Glutamatergic neuron (in vitro differentiated cells): ENCODE measurements around the gene MAP2K7. TPM values are rescaled to one million over a fixed set of nuclear protein-coding genes. Genes with fewer than 3 reads are reported as not detected.

Source experiments
- DNase-seq: peaks from one replicate; pipeline ENCODE4 v3.0.0; 2022
- H3K27ac Mint-ChIP-seq: one replicate; pipeline ENCODE4 v1.8.0; 2020; ENCODE audit warnings: mild to moderate bottlenecking, mixed read lengths, inconsistent platforms; ENCODE audit not compliant: unreplicated experiment
- H3K27me3 Mint-ChIP-seq: one replicate; pipeline ENCODE4 v1.8.0; 2020; ENCODE audit warnings: mild to moderate bottlenecking, moderate library complexity, mixed read lengths, inconsistent platforms; ENCODE audit not compliant: unreplicated experiment
- H3K36me3 Mint-ChIP-seq: one replicate; pipeline ENCODE4 v1.8.0; 2020; ENCODE audit warnings: mild to moderate bottlenecking, mixed read lengths, inconsistent platforms; ENCODE audit not compliant: unreplicated experiment
- H3K4me1 Mint-ChIP-seq: one replicate; pipeline ENCODE4 v1.8.0; 2020; ENCODE audit warnings: mild to moderate bottlenecking, low read depth, mixed read lengths, inconsistent platforms; ENCODE audit not compliant: unreplicated experiment
- H3K4me3 Mint-ChIP-seq: one replicate; pipeline ENCODE4 v1.8.0; 2020; ENCODE audit warnings: mild to moderate bottlenecking, mixed read lengths, inconsistent platforms; ENCODE audit not compliant: unreplicated experiment
- H3K9me3 Mint-ChIP-seq: one replicate; pipeline ENCODE4 v1.8.0; 2020; ENCODE audit warnings: mild to moderate bottlenecking, moderate library complexity, mixed read lengths, inconsistent platforms; ENCODE audit not compliant: unreplicated experiment
- total RNA-seq: library from RNA; stranded (reverse); fragmentation: NEBNext Ultra II Directional; extraction: Animal tissue kit (Norgen Biotek cat#: 25700); gene quantifications from one replicate; pipeline ENCODE4 v1.2.1, GENCODE V29; 2021; ENCODE audit not compliant: unreplicated experiment
- TF ChIP-seq, protein P1 (sequence below): fragments of 200-600 bp; sonication (generic); IDR thresholded peaks from one replicate; pipeline ENCODE4 v1.5.0; 2021; ENCODE audit not compliant: partially characterized antibody, unreplicated experiment

MAP2K7 gene
- total RNA-seq, 1 donor from 2014 or later = 44.2 TPM

DNA sequence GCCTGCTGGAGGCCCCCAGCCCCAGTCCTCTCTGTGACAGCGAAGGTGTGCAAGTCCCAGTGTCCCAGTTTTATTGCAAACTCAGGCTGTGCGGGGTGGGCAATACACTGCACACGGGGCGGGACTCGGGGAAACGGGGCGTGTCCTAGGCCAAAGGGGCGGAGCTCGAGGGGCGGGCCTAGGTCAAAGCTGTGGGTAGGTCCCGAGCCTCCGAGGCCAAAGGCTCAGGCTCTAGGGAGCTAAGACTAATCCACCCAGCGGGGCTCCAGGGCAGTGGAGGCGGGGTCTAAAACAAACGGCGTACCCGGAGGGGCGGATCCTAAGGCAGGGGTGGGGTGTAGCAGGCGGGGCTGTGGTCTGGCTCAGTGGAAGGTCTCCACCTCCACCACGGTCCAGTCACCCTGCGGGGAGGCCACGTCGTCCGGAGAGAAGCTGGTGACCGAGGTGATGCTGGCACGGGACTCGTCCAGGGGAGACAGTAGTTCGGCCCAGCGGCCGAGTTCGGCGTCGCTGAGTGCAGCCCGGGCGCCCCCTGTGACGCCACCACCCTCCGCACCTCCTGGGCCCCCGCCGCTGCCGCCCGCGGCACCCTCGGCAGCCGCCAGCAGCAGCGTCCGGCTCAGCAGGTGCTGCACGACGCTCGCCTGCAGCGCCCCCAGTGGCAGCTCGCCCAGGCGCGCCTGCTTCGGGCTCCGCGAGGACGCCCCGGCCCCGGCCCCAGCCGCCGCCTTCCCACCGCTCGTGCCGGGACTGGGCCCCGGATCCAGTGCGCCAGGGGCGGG is 34.8 kb upstream of the MAP2K7 start:
- H3K27me3 Mint-ChIP-seq = peaks cover 32% of the 10 kb centered on the region
- TF ChIP-seq, protein P1, sequence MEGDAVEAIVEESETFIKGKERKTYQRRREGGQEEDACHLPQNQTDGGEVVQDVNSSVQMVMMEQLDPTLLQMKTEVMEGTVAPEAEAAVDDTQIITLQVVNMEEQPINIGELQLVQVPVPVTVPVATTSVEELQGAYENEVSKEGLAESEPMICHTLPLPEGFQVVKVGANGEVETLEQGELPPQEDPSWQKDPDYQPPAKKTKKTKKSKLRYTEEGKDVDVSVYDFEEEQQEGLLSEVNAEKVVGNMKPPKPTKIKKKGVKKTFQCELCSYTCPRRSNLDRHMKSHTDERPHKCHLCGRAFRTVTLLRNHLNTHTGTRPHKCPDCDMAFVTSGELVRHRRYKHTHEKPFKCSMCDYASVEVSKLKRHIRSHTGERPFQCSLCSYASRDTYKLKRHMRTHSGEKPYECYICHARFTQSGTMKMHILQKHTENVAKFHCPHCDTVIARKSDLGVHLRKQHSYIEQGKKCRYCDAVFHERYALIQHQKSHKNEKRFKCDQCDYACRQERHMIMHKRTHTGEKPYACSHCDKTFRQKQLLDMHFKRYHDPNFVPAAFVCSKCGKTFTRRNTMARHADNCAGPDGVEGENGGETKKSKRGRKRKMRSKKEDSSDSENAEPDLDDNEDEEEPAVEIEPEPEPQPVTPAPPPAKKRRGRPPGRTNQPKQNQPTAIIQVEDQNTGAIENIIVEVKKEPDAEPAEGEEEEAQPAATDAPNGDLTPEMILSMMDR = peak; percentile 94
- H3K27ac Mint-ChIP-seq = peak overlapping the region; percentile 66
- H3K36me3 Mint-ChIP-seq = no peaks in the 10 kb centered on the region
- peak overlapping the region; percentile 59 for H3K4me3 Mint-ChIP-seq
- peaks cover 4% of the 10 kb centered on the region for H3K4me1 Mint-ChIP-seq
- DNase-seq = peak; percentile 82
- peaks cover 13% of the 10 kb centered on the region for H3K9me3 Mint-ChIP-seq

DNA sequence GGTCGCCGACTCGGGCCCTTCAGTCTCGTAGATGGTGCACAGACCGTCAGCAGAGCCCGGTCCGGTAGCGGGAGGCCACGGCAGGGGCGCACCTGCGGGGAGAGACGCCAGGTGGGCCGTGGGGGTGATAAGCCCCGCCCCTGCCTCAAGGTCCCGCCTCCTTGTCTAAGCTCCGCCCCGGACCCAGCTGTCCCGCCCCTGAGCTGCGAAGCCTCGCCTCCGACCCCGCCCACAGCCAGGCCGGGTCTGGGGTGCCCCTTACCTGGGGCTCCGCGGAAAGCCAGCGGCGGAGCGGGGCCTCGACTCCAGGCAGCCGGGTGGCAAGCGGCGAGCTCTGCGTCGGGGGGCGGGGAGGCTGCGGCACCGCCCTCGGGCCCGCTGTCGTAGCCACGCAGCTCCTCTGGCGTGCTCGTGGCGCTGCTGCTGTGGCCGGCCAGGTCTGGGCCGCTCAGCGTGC is 34.2 kb upstream of the MAP2K7 start:
- Mint-ChIP-seq H3K36me3 (no peaks in the 10 kb centered on the region), H3K4me1 (peaks cover 4% of the 10 kb centered on the region), H3K9me3 (peaks cover 13% of the 10 kb centered on the region), H3K4me3 (no peak overlapping the region), H3K27me3 (peaks cover 29% of the 10 kb centered on the region), H3K27ac (no peak overlapping the region)
- peak; percentile 66 for DNase-seq
- TF ChIP-seq, protein P1 = peak; percentile 55

DNA sequence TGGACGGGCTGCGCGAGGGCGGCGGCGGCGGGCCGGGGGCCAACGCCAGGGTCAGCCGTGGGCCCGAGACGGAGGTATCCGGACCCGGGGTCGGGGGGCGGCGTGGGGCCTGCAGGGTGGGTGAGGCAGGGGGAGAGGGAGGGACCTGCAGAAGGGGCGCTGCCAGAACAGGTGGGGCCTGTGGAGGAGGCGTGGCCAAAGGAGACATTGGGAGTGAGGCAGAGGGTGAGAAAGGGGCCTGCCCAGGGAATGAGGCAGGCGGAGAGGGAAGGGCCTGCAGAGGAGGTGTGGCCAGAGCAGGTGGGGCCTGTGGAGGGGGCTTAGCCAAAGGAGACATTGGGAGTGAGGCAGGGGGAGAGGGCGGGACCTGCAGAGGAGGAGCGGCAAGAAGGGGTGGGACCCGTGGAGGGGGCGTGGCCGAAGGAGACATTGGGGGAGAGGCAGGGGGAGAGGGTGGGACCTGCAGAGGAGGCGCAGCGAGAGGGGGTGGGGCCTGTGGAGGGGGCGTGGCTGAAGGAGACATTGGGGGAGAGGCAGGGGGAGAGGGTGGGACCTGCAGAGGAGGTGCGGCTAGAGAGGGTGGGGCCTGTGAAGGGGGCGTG is 33.7 kb upstream of the MAP2K7 start:
- H3K27me3 Mint-ChIP-seq = peaks cover 27% of the 10 kb centered on the region
- peaks cover 10% of the 10 kb centered on the region for H3K9me3 Mint-ChIP-seq
- peak; percentile 58 for DNase-seq
- H3K4me3 Mint-ChIP-seq = no peak overlapping the region
- peaks cover 4% of the 10 kb centered on the region for H3K4me1 Mint-ChIP-seq
- no peak overlapping the region for H3K27ac Mint-ChIP-seq
- TF ChIP-seq, protein P1 = no peak
- H3K36me3 Mint-ChIP-seq = no peaks in the 10 kb centered on the region

- Mint-ChIP-seq H3K4me3 (peak overlapping the region; percentile 76), H3K36me3 (no peaks in the 10 kb centered on the region), H3K9me3 (peaks cover 6% of the 10 kb centered on the region), H3K4me1 (peaks cover 4% of the 10 kb centered on the region), H3K27ac (peak overlapping the region; percentile 85), H3K27me3 (peaks cover 24% of the 10 kb centered on the region)
- TF ChIP-seq, protein P1 = no peak
- peak; percentile 68 for DNase-seq
These were observed 32.9 kb upstream of the MAP2K7 start for GRCh38 chr19:7870571-7871436.
